ENCODE measurements around the gene SUGT1. TPM values are rescaled to one million over a fixed set of nuclear protein-coding genes. Genes with fewer than 3 reads are reported as not detected.

The SUGT1 gene
- total and polyA plus RNA-seq, 2 donors (not counting 3 experiments of a cell fraction or from before 2014, with no cell fraction given) = 21.7 to 78.8 TPM

DNA sequence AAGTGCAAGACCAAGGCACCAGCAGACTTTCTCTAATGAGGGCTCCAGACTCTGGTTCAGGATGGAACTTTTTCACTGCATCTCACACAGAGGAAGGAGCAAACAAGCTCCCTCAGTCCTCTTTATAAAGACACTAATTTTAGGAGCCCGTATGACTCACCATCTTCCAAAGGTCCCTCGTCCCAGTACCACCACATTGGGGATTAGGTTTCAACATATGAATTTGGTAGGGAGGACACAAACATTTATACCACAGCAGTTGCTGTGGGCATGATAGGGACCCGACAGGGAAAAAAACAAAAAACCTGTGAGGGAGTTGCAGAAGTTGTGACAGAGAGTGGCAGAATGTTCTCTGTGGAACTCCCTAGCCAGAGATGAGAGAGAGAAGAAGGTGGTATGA lies 93.5 kb downstream of the SUGT1 start:
- H3K4me3 ChIP-seq (replicated peaks in 1 of 3; ENCODE audit: insufficient read depth in 1 of 3, low read depth in 1 of 3, low read length in 3 of 3) = no peak overlapping the region
- no TSS peak for BruUV-seq (replicated peaks)
- H3K79me2 ChIP-seq (ENCODE audit: control insufficient read depth, insufficient read depth, low read length) = no peaks in the 10 kb centered on the region
- H3K9me3 ChIP-seq (replicated peaks; ENCODE audit: control insufficient read depth, insufficient read depth, low read length) = no peaks in the 10 kb centered on the region
- ChIA-PET CTCF (interaction anchor here (0.5 kb wide), 1 partner anchor 222 kb away, joined by 3 read pairs; no protein-coding TSS in a partner anchor), POLR2A (no interaction called here)
- H3K27me3 ChIP-seq (ENCODE audit: control insufficient read depth in 2 of 2, insufficient read depth in 2 of 2, low read length in 2 of 2) = peaks cover 10 to 23% of the 10 kb centered on the region in 2 experiments
- no peaks in the 10 kb centered on the region for H3K4me1 ChIP-seq (ENCODE audit: control insufficient read depth, extremely low read depth, insufficient read depth, low read length)
- no peaks in the 10 kb centered on the region for H4K20me1 ChIP-seq (replicated peaks; ENCODE audit: control insufficient read depth, extremely low read depth, insufficient read depth, low read length)
- H3K36me3 ChIP-seq (ENCODE audit: control insufficient read depth in 2 of 2, extremely low read depth in 1 of 2, insufficient read depth in 2 of 2, low read length in 2 of 2) = no peaks in the 10 kb centered on the region
- H3K9ac ChIP-seq (replicated peaks; ENCODE audit: extremely low read depth, insufficient read depth, low read length) = no peak overlapping the region
- dilution Hi-C loops (cut with MboI; ENCODE audit: extremely low pct_ligation_motif_present, low sequenced_read_pairs) (no loop called here), intact Hi-C loops (cut with micrococcal nuclease) (no loop called here)
- H3K4me2 ChIP-seq (ENCODE audit: insufficient read depth, low read length) = no peak overlapping the region
- TF ChIP-seq FOS (IDR thresholded peaks at IDR 0.05; ENCODE audit: borderline replicate concordance, insufficient read depth, low read length) (no peak), POLR2A (IDR thresholded peaks at IDR 0.05; ENCODE audit: low read depth, low read length) (no peak), EZH2 (IDR thresholded peaks at IDR 0.05; ENCODE audit: borderline replicate concordance, low read depth, low read length, severe bottlenecking) (no peak), GATA2 (IDR thresholded peaks at IDR 0.05; ENCODE audit: insufficient read depth, insufficient read length, low read depth, low read length) (no peak), MYC (IDR thresholded peaks at IDR 0.05; ENCODE audit: low read depth, low read length) (no peak), POLR2AphosphoS5 (IDR thresholded peaks at IDR 0.05; ENCODE audit: insufficient read depth, low read depth, low read length) (no peak), JUN (IDR thresholded peaks at IDR 0.05; ENCODE audit: borderline replicate concordance, insufficient read depth, insufficient read length, low read depth) (no peak)
- TF ChIP-seq, protein P1, sequence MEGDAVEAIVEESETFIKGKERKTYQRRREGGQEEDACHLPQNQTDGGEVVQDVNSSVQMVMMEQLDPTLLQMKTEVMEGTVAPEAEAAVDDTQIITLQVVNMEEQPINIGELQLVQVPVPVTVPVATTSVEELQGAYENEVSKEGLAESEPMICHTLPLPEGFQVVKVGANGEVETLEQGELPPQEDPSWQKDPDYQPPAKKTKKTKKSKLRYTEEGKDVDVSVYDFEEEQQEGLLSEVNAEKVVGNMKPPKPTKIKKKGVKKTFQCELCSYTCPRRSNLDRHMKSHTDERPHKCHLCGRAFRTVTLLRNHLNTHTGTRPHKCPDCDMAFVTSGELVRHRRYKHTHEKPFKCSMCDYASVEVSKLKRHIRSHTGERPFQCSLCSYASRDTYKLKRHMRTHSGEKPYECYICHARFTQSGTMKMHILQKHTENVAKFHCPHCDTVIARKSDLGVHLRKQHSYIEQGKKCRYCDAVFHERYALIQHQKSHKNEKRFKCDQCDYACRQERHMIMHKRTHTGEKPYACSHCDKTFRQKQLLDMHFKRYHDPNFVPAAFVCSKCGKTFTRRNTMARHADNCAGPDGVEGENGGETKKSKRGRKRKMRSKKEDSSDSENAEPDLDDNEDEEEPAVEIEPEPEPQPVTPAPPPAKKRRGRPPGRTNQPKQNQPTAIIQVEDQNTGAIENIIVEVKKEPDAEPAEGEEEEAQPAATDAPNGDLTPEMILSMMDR (IDR thresholded peaks at IDR 0.05; ENCODE audit: extremely low read depth in 1 of 2, insufficient read depth in 1 of 2, low read depth in 1 of 2, low read length in 2 of 2) = no peak
- TF ChIP-seq, protein P2, sequence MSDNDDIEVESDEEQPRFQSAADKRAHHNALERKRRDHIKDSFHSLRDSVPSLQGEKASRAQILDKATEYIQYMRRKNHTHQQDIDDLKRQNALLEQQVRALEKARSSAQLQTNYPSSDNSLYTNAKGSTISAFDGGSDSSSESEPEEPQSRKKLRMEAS (IDR thresholded peaks at IDR 0.05; ENCODE audit: insufficient read depth, insufficient read length) = no peak
- H2AFZ ChIP-seq (ENCODE audit: low read depth, low read length) = no peak overlapping the region
- FAIRE-seq (no peak), DNase-seq (ENCODE audit: low read depth, low spot score) (no peak)
- no peak overlapping the region for H3K27ac ChIP-seq (ENCODE audit: insufficient read depth, low read depth, low read length)
- H3K9me1 ChIP-seq (replicated peaks; ENCODE audit: control insufficient read depth, extremely low read depth, insufficient read depth, low read length) = no peaks in the 10 kb centered on the region

All from endothelial cell of umbilical vein (primary cell).